COLO668 (cell line): Measurements from ENCODE around the gene RNF169.

Experiments
- DNase-seq: peaks from one replicate; lab custom pipeline; 2025; ENCODE audit not compliant: unreplicated experiment; lab: John Stamatoyannopoulos, UW

Gene RNF169, protein sequence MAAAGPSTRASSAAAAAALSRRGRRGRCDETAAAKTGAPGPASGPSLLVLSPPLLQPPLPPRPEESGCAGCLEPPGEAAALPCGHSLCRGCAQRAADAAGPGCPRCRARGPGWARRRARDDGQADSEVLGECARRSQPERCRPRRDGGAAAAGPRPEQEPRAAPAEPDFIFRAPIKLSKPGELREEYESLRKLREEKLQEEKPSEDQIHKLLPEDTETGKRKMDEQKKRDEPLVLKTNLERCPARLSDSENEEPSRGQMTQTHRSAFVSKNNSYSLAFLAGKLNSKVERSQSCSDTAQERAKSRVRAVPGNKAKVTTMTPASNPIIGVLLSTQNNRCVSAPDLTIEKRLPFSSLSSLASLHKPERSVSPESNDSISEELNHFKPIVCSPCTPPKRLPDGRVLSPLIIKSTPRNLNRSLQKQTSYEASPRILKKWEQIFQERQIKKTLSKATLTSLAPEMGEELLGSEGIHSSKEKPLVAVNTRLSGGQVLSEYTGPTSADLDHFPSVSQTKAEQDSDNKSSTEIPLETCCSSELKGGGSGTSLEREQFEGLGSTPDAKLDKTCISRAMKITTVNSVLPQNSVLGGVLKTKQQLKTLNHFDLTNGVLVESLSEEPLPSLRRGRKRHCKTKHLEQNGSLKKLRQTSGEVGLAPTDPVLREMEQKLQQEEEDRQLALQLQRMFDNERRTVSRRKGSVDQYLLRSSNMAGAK

DNA sequence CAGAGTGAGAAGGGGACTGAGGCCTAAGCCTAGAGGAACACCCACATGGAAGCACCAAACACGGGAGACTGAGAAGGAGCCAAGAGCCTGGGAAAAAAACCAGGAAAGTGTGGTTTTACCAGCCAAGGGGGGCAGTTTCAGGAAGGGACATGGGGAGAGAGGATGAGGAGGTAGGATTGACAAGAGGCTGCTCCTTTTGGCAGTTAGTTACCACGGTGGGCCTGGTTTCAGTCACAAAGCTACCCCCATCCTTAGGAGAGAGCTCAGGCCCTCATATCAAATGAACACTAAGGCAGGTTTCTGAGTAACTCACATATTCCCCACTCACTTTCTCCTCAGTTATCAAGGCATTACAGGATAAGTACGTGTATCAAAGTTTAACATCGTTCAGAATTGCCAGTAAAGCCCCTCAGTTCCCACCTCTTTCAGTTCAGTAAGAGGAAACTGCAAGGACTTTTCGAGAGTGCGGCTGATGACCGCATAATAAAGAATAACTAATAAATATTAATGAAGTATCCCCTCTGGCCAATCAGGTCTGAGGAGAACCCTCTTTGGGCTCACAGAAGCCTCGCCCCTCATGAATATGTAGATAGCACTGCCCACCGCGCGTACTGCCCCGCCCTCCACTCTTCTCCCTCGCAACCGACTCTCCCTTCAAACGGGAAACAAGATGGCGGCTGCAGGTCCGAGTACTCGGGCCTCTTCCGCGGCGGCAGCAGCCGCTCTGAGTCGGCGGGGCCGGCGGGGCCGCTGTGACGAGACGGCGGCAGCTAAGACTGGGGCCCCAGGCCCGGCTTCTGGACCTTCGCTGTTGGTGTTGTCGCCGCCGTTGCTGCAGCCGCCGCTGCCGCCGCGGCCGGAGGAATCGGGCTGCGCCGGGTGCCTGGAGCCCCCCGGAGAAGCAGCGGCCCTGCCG lies at the start of gene RNF169:
TSS of gene RNF169 (plus strand) at position 639 of the 916 bp plus-strand sequence. CDS start at position 671, 32 bp downstream.
- DNase-seq = peak; percentile 87

DNA sequence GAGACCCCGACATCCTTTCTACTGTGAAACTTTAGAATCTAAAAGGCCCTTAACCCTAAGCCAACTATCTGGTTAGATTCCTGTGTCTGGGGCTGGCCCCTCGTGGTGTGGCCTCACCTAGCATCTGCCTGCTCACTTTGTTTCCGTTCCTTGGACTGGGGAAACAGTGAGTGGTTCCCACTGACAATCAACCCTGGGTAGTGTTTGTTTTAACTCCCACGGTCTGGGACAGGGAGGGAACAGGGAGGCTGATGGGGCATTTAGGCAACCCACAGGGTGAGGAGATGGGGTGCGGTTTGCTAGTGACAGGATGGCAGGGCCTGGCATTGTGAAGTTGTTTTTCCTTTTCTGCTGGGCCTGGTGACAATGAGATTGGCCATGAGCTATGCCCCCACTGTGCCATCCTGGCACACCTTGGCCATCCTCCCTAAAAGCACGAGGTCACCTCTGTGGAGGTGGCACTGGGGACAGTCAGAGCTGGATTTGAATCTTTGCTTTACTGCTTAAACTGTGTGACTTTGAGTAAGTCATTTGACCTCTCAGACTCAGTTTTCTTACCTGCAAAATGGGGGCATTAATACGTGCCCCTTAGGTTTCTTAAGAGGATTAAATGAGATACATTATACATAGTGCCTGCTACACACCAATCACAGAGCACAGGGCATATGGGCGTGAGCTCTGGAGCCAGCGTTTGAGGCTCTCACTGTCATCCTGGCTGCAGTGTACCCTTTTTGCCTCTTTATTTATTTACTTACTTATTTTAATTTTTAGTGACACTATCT lies 48.8 kb upstream of the RNF169 start:
- DNase-seq = no peak

DNA sequence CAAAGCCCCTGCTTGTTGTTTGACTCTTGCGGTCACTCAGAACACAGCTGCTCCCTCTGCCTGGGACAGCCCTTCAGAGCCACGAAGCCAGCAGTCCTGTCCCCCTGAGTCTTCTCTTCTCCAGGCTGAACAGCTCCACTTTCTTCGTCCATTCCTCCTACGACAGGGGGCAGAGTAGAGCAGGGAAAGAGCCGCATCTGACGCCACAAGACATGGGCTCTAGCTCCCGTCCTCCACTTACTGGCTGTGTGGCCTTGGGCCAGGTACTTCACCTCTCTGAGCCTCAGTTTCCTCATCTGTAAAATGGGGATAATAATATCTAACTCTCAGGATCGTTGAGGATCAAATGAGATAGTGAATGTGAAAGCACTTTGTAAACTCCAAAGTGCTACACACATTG lies 47.3 kb upstream of the RNF169 start:
- no peak for DNase-seq

GRCh38 chr11:74702383-74703007 lies 46.2 kb upstream of the RNF169 start:
- DNase-seq = peak; percentile 42

DNA sequence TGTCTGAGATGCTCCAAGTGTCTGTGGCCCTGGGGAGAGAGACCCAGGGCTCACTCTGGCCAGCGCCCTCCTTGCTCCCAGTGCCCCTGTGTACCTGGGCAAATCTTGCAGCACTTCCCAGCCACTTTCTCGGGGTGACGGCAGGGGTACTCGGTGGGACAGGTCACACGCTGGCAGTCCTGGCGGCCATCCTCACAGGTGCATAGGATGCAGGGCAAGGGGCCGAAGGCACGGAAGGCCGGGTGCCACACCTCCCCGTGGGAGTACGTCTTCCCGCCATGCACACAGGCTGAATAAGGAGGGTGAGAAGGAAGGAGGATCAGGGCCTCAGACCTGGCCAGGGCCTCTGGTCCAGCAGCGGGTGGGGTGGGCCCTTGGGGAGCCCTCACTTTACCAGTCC lies 45.4 kb upstream of the RNF169 start:
- DNase-seq = no peak

GRCh38 chr11:74707182-74707581 lies 41.5 kb upstream of the RNF169 start:
- DNase-seq = no peak

DNA sequence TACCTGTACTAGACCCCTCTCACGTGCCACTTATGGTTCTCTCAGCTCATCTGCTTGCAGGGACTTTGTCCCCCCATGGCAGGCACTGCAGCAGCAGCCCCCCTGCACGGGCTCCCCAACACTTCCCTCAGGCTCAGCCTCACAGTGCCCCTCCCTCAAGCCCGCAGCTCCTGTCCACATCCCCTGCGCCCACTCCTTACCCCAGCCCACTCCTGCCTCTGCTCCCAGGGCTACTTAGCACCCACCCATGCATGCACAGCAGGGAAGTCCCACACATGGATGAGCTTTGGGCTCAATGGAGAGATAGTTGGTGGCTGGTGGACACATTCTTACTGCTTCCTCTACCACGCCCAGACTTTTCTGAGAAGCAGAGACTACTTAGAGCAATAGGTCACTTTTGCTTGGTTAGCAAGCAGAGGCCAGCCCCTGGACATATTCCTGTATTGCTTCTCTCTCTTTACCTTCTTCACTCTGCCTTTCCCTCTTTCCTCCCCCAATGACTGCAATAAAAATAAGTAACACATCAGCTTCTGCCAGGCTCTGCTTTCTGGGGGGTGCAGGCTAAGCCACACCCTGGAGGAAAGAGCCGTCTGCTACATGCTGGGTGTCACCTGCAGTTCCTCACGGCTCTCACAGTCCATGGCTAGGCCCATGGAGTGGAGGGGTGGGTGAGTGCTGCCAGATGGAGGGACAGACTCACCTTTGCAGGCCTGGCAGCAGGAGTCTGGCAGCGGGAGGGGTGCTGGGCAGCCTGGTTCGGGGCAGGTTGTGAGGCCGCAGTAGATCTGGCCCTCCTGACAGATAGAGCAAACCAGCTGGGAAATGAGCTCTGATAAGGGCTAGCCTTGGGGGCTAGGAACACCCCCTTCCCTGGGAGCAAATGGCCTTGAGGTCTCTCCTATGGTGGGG lies 40.8 kb upstream of the RNF169 start:
- DNase-seq = no peak

- no peak for DNase-seq
These were observed 39.5 kb upstream of the RNF169 start for GRCh38 chr11:74709175-74709574.

DNA sequence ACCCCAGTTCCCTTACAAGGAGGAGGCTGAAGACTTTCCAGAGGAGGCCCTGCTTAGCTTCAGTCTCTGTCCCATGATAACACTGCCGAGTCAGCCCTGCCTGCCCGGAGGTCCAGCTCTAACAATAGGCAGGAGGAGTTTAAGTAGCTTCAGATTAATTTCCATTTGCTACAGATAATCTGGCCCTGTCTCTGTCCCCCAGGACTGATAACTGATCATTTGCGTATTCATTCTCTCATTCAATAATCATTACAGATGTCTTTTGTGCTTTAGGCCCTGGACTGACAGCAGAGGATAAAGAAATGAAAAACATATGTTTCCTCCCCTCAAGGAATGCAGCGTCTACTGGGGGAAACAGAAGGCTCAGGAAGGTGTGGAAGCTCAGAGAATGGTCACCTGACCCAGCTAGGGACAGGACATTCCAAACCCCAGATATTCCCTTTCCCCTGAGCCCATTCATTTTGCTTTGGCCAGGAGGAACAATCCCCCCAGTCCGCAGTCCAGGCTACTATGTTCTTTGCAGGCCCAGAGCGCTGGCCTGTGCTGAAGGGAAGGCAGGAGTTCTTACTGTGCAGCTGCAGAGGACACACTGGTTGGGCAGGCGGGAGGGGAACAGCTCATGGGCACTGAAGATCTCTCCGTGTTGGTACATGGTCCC lies 38.2 kb upstream of the RNF169 start:
- no peak for DNase-seq

DNA sequence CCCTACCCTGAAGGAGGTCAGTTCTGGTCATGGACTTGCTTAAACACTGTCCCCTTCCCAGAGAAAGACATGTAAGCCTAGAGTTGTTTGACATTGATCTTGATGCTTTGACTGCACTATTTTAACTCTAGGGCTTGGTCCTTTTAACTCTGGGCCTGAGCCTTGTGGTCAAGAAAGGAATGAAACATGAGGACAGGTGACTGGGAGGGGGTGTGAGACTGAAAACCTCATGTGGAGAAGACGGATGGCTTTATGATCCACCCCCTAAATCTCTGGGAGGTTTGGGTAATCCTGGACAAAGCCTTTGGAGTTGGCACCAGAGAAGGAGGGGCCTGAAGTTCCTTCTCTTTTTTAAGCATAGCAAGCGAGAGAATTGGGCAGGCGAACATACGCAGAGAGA lies 35.0 kb upstream of the RNF169 start:
- no peak for DNase-seq

- DNase-seq = no peak
These were observed 33.7 kb upstream of the RNF169 start for GRCh38 chr11:74714904-74715303.

DNA sequence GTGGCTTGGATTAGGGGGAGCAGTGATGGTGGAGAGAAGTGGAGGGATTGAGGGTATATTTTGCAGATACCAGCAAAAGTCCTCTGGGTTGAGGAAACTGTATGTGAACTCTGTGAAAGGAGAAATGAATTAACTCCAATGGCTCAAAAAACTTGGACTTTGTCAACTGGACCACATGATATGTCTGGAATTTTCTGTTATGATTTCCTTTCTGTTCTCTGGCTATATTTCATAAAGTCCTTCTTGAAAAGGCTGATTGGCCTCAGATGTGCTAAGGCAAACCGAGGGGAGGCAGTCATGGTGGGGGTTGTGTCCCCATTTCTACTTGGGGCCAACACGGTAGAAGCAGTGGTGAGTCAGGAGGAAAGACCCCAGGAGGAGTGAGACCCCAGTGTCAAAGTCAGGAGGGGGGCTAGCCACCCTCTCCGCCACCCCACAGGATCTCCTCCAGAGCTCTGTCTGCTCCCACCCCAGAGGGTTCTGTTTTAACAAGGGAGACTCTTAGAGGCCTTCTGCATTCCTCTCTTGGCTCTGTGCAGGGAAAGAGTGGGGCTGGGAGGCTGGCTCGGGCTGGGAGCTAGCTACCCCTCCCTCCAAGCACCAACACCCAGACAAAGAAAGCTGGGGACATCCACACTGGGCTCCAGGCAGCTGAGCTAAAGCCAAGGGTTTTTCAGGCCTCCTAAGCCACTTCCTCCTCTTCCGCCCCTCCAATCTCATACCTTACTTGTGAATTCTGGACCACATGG lies 31.3 kb upstream of the RNF169 start:
- DNase-seq = no peak

DNA sequence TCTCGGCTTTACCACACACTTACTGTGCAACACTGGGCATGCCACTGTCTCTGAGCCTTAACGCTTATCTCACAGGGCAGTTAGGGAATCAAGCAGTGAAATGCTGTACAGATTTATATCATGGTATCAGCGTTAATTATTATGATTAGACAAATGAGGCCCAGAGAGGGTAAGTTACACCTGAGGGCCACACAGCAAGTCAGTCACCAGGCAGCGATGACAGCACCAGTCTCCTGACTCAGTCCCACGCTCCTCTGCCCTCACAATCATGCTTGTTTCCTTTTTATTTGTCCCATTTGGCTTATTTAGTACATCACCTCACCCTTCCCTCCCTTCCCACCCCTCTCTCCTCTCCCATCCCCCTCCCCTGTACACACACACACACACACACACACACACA lies 29.6 kb upstream of the RNF169 start:
- no peak for DNase-seq

- DNase-seq = no peak
These were observed 27.8 kb upstream of the RNF169 start for GRCh38 chr11:74720596-74721478.

DNA sequence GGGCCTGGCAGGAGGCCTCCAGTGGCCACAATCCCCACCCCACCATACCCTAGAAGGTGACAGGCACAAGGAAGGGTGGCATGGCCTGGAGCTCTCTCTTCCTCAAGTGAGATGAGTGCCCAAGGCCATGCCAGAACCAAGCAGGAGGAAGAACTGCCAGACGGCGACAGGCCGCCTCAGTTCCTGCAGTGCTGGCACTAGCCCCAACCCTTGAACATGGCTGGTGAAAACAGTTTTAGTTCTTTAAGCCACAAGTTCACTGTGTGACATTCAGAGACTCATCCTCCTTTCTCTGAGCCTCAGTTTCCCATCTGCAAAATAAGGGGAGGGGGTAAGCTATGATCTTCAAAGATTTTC lies 27.2 kb upstream of the RNF169 start:
- no peak for DNase-seq

DNA sequence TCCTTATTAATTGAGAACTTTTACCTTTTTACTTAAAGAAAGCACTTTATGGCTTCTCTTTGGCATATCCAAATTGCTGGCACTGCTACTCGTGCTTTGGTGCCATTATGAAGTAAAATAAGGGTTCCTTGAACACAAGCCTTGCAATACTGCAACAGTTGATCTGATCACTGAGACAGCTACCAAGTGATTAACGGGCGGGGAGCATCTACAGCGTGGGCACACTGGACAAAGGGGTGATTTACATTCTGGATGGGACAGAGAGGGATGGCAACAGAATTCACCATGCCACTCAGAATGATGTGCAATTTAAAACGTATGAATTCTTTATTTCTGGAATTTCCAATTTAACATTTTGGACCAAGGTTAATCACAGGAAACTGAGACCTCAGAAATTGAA lies 25.1 kb upstream of the RNF169 start:
- no peak for DNase-seq

DNA sequence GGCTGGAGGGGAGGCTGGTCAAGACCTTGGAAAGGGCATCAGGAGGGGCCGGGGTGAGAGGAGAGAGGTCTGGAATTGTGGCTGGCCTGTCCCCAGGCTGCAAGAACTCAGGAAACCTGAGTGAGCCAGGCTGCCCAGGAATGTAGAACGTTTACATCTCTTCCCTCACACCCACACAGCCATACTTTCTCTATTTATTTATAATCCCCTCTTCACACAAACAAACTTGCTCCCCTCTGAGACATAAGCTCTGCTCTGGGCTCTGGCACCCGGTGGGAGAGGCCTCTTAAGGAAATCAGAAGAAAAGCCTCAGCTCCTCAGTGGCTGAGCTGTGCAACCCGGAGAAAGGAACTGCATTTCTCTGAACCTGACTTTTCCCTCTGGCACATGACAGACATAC lies 22.9 kb upstream of the RNF169 start:
- no peak for DNase-seq
